IMR-90 (cell line): ENCODE results near the gene SLC26A5. TPM values are rescaled to one million over a fixed set of nuclear protein-coding genes. Genes with fewer than 3 reads are reported as not detected.

Experiments used
- ATAC-seq: fragments of 200-7000 bp; cut with Tn5 transposase; 2 replicates; pipeline ENCODE4 v1.9.1; 2020; ENCODE audit warnings: low read depth, mild to moderate bottlenecking, moderate library complexity
- BruUV-seq: library from RNA; stranded (reverse); fragments of 400-500 nt; replicated peaks from 2 replicates; lab custom pipeline; 2021; lab: Mats Ljungman, UMichigan
- CTCF ChIA-PET: fragments of 300-600 bp; formaldehyde crosslinking; extraction: SDS; loops from one replicate; lab custom pipeline; 2021; ENCODE audit warnings: antibody characterized with exemption; lab: Yijun Ruan, JAX
- POLR2A ChIA-PET: fragments of 300-600 bp; sonication (Branson Sonifier 250); formaldehyde crosslinking; loops from one replicate; lab custom pipeline; 2022; ENCODE audit warnings: antibody characterized with exemption; ENCODE audit not compliant: unreplicated experiment; lab: Charles Lee
- DNase-seq: peaks from one replicate; pipeline ENCODE4 v3.0.0; 2013
- H2AFZ ChIP-seq: replicated peaks from 2 replicates; pipeline ENCODE3; 2013; ENCODE audit warnings: low read length, mild to moderate bottlenecking; ENCODE audit not compliant: poor library complexity
- H2AK5ac ChIP-seq: 2 replicates; pipeline ENCODE4 v1.6.1; 2013; ENCODE audit warnings: low read depth, low read length, inconsistent platforms
- H2AK9ac ChIP-seq: replicated peaks from 2 replicates; pipeline ENCODE3; 2013; ENCODE audit warnings: mild to moderate bottlenecking, low read depth, low read length, moderate library complexity; ENCODE audit not compliant: poor library complexity
- H2BK120ac ChIP-seq: 2 replicates; pipeline ENCODE4 v1.6.1; 2013; ENCODE audit warnings: low read depth, low read length, inconsistent platforms
- H2BK15ac ChIP-seq: 3 replicates; pipeline ENCODE4 v1.6.1; 2013; ENCODE audit warnings: low read depth, low read length, inconsistent platforms
- H2BK20ac ChIP-seq: 2 replicates; pipeline ENCODE4 v1.6.1; 2013; ENCODE audit warnings: low read depth, mild to moderate bottlenecking, inconsistent platforms, low read length, moderate library complexity
- H2BK5ac ChIP-seq: 2 replicates; pipeline ENCODE4 v1.6.1; 2013; ENCODE audit warnings: mild to moderate bottlenecking, low read depth, low read length, inconsistent platforms; ENCODE audit not compliant: poor library complexity, severe bottlenecking
- H3K14ac ChIP-seq: replicated peaks from 2 replicates; pipeline ENCODE4 v1.6.1; 2013; ENCODE audit warnings: low read depth, low read length, inconsistent platforms
- H3K18ac ChIP-seq: 2 replicates; pipeline ENCODE4 v1.6.1; 2013; ENCODE audit warnings: low read depth, low read length, control low read depth
- H3K23ac ChIP-seq: 2 replicates; pipeline ENCODE4 v1.6.1; 2013; ENCODE audit warnings: low read depth, low read length, inconsistent platforms
- H3K27ac ChIP-seq: 2 replicates; pipeline ENCODE4 v1.5.1; 2013; ENCODE audit warnings: mild to moderate bottlenecking, control low read depth, low read length; ENCODE audit not compliant: insufficient read depth
- H3K27me3 ChIP-seq: 2 replicates; pipeline ENCODE4 v1.6.1; 2013; ENCODE audit warnings: low read length; ENCODE audit not compliant: control insufficient read depth, insufficient read depth
- H3K36me3 ChIP-seq: 2 replicates; pipeline ENCODE4 v1.6.1; 2013; ENCODE audit warnings: low read length, mixed read lengths; ENCODE audit not compliant: control insufficient read depth, insufficient read depth
- H3K4ac ChIP-seq: 2 replicates; pipeline ENCODE4 v1.6.1; 2013; ENCODE audit warnings: low read depth, low read length, inconsistent platforms
- H3K4me1 ChIP-seq: 2 replicates; pipeline ENCODE4 v1.6.1; 2013; ENCODE audit warnings: low read length, mixed read lengths; ENCODE audit not compliant: control insufficient read depth, insufficient read depth
- H3K4me2 ChIP-seq: 2 replicates; pipeline ENCODE4 v1.6.1; 2013; ENCODE audit warnings: low read depth, mild to moderate bottlenecking, control low read depth, low read length, moderate library complexity
- H3K4me3 ChIP-seq: 2 replicates; pipeline ENCODE4 v1.5.1; 2013; ENCODE audit warnings: low read depth, mild to moderate bottlenecking, control low read depth, low read length, moderate library complexity; ENCODE audit not compliant: insufficient read depth
- H3K56ac ChIP-seq: 2 replicates; pipeline ENCODE4 v1.6.1; 2013; ENCODE audit warnings: low read length, inconsistent platforms; ENCODE audit not compliant: insufficient read depth; ENCODE audit errors: extremely low read depth
- H3K79me1 ChIP-seq, 2 experiments: 2 replicates each; pipeline ENCODE4 v1.6.1; 2013; ENCODE audit warnings: low read length in 2 of 2, inconsistent platforms in 1 of 2, low read depth in 1 of 2
- H3K9ac ChIP-seq: 2 replicates; pipeline ENCODE4 v1.6.1; 2013; ENCODE audit warnings: low read depth, low read length, control low read depth
- H3K9me1 ChIP-seq: 2 replicates; pipeline ENCODE4 v1.6.1; 2013; ENCODE audit warnings: low read length, inconsistent platforms; ENCODE audit not compliant: insufficient read depth
- H3K9me3 ChIP-seq: 2 replicates; pipeline ENCODE4 v1.6.1; 2013; ENCODE audit warnings: low read length; ENCODE audit not compliant: control insufficient read depth, insufficient read depth
- H4K20me1 ChIP-seq: 2 replicates; pipeline ENCODE4 v1.6.1; 2013; ENCODE audit warnings: low read length, inconsistent platforms; ENCODE audit not compliant: insufficient read depth
- H4K5ac ChIP-seq: 2 replicates; pipeline ENCODE4 v1.6.1; 2013; ENCODE audit warnings: mild to moderate bottlenecking, low read depth, low read length, control low read depth
- H4K8ac ChIP-seq, 2 experiments: 2 replicates each; pipeline ENCODE4 v1.6.1; 2013; ENCODE audit warnings: low read depth in 2 of 2, low read length in 2 of 2, control low read depth in 1 of 2, inconsistent platforms in 1 of 2
- H4K91ac ChIP-seq: 2 replicates; pipeline ENCODE4 v1.6.1; 2013; ENCODE audit warnings: low read depth, low read length, inconsistent platforms; ENCODE audit not compliant: insufficient read depth
- BHLHE40 ChIP-seq: fragments of 150-350 bp; IDR thresholded peaks from 2 replicates; pipeline ENCODE4 v1.6.1; 2016; ENCODE audit warnings: mild to moderate bottlenecking, low read depth, low read length
- CEBPB ChIP-seq: IDR thresholded peaks from 2 replicates; pipeline ENCODE4 v1.6.1; 2012; ENCODE audit warnings: low read depth, low read length, improper control_type of control experiment
- CHD1 ChIP-seq: IDR thresholded peaks from 2 replicates; pipeline ENCODE4 v1.6.1; 2012; ENCODE audit warnings: low read depth, low read length, improper control_type of control experiment
- CTCF ChIP-seq: conservative IDR thresholded peaks from 2 replicates; pipeline ENCODE4 v1.5.1; 2012; ENCODE audit warnings: mild to moderate bottlenecking, low read depth, low read length, improper control_type of control experiment
- ELK1 ChIP-seq: fragments of 150-350 bp; IDR thresholded peaks from 2 replicates; pipeline ENCODE4 v1.6.1; 2016; ENCODE audit warnings: low read depth, mild to moderate bottlenecking, low read length, moderate library complexity, borderline replicate concordance
- FOS ChIP-seq: fragments of 150-350 bp; IDR thresholded peaks from 2 replicates; pipeline ENCODE4 v1.6.1; 2016; ENCODE audit warnings: low read depth, low read length
- MAFK ChIP-seq: IDR thresholded peaks from 2 replicates; pipeline ENCODE4 v1.6.1; 2012; ENCODE audit warnings: low read depth, low read length, improper control_type of control experiment
- MAZ ChIP-seq: IDR thresholded peaks from 2 replicates; pipeline ENCODE4 v1.6.1; 2012; ENCODE audit warnings: low read depth, mild to moderate bottlenecking, low read length, improper control_type of control experiment, moderate library complexity, borderline replicate concordance
- MXI1 ChIP-seq: IDR thresholded peaks from 2 replicates; pipeline ENCODE4 v1.6.1; 2012; ENCODE audit warnings: low read depth, mild to moderate bottlenecking, low read length, moderate library complexity, borderline replicate concordance
- NFE2L2 ChIP-seq: fragments of 150-350 bp; IDR thresholded peaks from 2 replicates; pipeline ENCODE4 v1.6.1; 2016; ENCODE audit warnings: low read depth, mild to moderate bottlenecking, low read length
- POLR2A ChIP-seq: IDR thresholded peaks from 2 replicates; pipeline ENCODE4 v1.6.1; 2012; ENCODE audit warnings: mild to moderate bottlenecking, low read depth, low read length
- RAD21 ChIP-seq: IDR thresholded peaks from 2 replicates; pipeline ENCODE4 v1.6.1; 2012; ENCODE audit warnings: low read length, improper control_type of control experiment
- RCOR1 ChIP-seq: IDR thresholded peaks from 2 replicates; pipeline ENCODE4 v1.6.1; 2012; ENCODE audit warnings: mild to moderate bottlenecking, low read length, improper control_type of control experiment; ENCODE audit not compliant: insufficient replicate concordance
- RFX5 ChIP-seq: IDR thresholded peaks from 2 replicates; pipeline ENCODE4 v1.8.0; 2012; ENCODE audit warnings: low read depth, mild to moderate bottlenecking, low read length, moderate library complexity
- SMC3 ChIP-seq: fragments of 150-350 bp; IDR thresholded peaks from 2 replicates; pipeline ENCODE4 v1.6.1; 2016; ENCODE audit warnings: low read depth, mild to moderate bottlenecking, antibody characterized with exemption, low read length, moderate library complexity
- WGBS, 2 experiments: methylation state at CpG; one replicate each; pipeline versions ENCODE4 v1.1.5 to v1.1.7; 2013; ENCODE audit warnings: missing lambda C conversion rate in 2 of 2; ENCODE audit not compliant: insufficient read length in 1 of 2; ENCODE audit errors: extremely low coverage in 2 of 2; 5-methylcytosine and 5-hydroxymethylcytosine counted together
- dilution Hi-C: fragments of 300-500 bp; cut with HindIII; formaldehyde crosslinking; loops from one replicate; pipeline ENCODE4 v1.14.3; 2018; ENCODE audit warnings: low sequenced_read_pairs; ENCODE audit not compliant: unreplicated experiment
- in situ Hi-C: fragments of 300-500 bp; cut with MboI; formaldehyde crosslinking; loops from 3 replicates; pipeline ENCODE4 v1.14.3; 2019; ENCODE audit warnings: low sequenced_read_pairs, inconsistent platforms, mixed read lengths
- intact Hi-C: fragments of 100-400 bp; cut with micrococcal nuclease; formaldehyde crosslinking; loops from 2 replicates; pipeline ENCODE4 v1.10.0; 2022
- polyA plus RNA-seq, 3 experiments: library from polyadenylated mRNA; depleted of rRNA; stranded (reverse); fragments of >200 nt; gene quantifications; 2 replicates each; pipeline ENCODE4 v1.2.3, GENCODE V29; 2012; ENCODE audit warnings: low replicate concordance in 1 of 3
- total RNA-seq: library from RNA; depleted of rRNA; stranded (reverse); fragments of >200 nt; gene quantifications from 2 replicates; pipeline ENCODE4 v1.2.3, GENCODE V29; 2012

Gene SLC26A5
- total and polyA plus RNA-seq, 2 of the 4 experiments (the other 2 are of a cell fraction): not detected

DNA sequence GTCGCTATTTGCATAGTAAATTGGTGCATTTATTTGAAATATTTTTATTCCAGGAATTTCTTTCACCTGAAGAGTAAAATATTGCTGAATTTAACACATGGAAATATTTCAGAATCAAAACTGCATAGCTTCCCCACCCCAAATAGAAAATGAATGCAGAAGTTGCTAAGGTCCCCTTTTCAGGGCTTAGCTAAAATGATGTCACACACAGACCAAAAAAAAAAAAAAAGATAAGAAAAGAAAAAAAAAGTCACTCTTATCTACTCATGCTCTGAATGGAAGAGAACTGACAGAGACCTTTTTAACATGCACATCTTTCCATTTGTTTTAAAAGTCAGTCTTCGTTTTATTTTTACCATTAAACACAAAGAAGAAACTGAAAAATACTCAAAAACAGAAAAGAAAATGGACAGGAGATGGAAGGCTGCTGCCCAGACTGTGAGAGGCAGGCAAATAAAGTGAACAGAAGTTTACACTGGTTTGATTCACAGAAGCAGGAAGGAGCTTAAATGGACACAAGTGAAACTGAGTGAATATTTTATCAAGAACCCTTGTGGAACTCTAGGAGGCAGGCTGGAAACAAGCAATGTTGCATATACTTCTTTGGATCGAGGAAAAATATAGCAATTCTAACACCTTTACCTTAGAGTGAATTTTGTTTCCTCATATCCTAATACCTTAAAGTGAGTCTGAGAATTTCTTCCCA, 66.6 kb downstream of the SLC26A5 start:
- no peak overlapping the region for H2AFZ ChIP-seq
- TF ChIP-seq RAD21 (no peak), NFE2L2 (no peak), RFX5 (no peak), MXI1 (no peak), FOS (no peak), MAZ (no peak), BHLHE40 (no peak), POLR2A (no peak), SMC3 (no peak), ELK1 (no peak), RCOR1 (no peak), CTCF (no peak), CEBPB (no peak), MAFK (no peak), CHD1 (no peak)
- no peak overlapping the region for H3K4me3 ChIP-seq
- no peak overlapping the region for H4K5ac ChIP-seq
- H2AK5ac ChIP-seq: no peak overlapping the region
- H2AK9ac ChIP-seq: no peak overlapping the region
- no peak for DNase-seq
- no peaks in the 10 kb centered on the region for H3K36me3 ChIP-seq
- no peak overlapping the region for H3K27ac ChIP-seq
- CTCF ChIA-PET: interaction anchor here (0.6 kb wide), 1 partner anchor 11 kb away, joined by 3 read pairs; no protein-coding TSS in a partner anchor
- H3K9me1 ChIP-seq: peaks cover 8% of the 10 kb centered on the region; the same call in 1 of the 2 replicates
- no peaks in the 10 kb centered on the region for H3K9me3 ChIP-seq
- ATAC-seq: no peak
- dilution Hi-C loops (no loop called here), intact Hi-C loops (loop anchor here (5.0 kb wide), 1 partner anchor 38 kb away; no protein-coding TSS in a partner anchor), in situ Hi-C loops (no loop called here)
- no CpG with 5 or more reads among the region's 3 CpGs for WGBS, 2 experiments
- no peak overlapping the region for H2BK20ac ChIP-seq
- H3K9ac ChIP-seq: no peak overlapping the region
- BruUV-seq: no TSS peak
- no peak overlapping the region for H2BK15ac ChIP-seq
- H3K56ac ChIP-seq: no peak overlapping the region
- no peak overlapping the region for H4K8ac ChIP-seq
- no peak overlapping the region for H3K18ac ChIP-seq
- no peak overlapping the region for H3K23ac ChIP-seq
- no peak overlapping the region for H3K14ac ChIP-seq
- POLR2A ChIA-PET: interaction anchor here (0.6 kb wide), 1 partner anchor 79 kb away, joined by 3 read pairs; no protein-coding TSS in a partner anchor
- H3K27me3 ChIP-seq: peaks cover 7% of the 10 kb centered on the region
- H2BK120ac ChIP-seq: no peak overlapping the region
- H3K4ac ChIP-seq: no peak overlapping the region
- H4K91ac ChIP-seq: no peak overlapping the region
- no peaks in the 10 kb centered on the region for H3K79me1 ChIP-seq
- H2BK5ac ChIP-seq: no peak overlapping the region
- H3K4me1 ChIP-seq: no peaks in the 10 kb centered on the region; the same call in 1 of the 2 replicates
- no peaks in the 10 kb centered on the region for H4K20me1 ChIP-seq
- no peak overlapping the region for H3K4me2 ChIP-seq
